Measurements from ENCODE around the gene CENPO. TPM values are rescaled to one million over a fixed set of nuclear protein-coding genes. Genes with fewer than 3 reads are reported as not detected.
"Not testable (repeated sequence)": the region's sequence is repeated elsewhere in the genome, so short reads cannot be mapped to it uniquely, and the experiment has no call there.

The CENPO gene
- polyA plus RNA-seq, 3 donors = 0.99 to 3.1 (median 2.5) TPM

DNA sequence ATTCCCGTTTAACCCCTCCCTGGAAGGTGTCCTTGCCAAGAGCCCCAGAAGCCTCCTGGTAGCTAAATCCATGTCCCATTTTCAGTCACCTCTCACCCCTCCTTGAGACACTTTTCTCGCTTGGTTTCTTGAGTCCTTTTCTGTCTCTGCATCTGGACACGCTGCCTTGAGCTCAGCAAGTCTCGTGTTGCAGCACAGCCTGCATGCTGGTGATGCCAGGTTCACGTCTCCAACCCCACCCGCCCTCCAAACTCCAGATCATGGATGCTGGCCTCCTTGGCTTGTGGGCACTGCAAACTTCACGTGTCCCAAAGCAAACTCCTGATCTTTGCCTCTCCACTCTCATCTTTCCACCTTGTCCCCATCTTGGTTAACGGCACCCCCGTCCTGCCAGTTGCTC is 39.3 kb downstream of the CENPO start:
- H3K27ac ChIP-seq (ENCODE audit: low read depth, low read length) = no peak overlapping the region
- WGBS, 3 donors = 82 to 87% (median 82%) methylated on average over 9 of the region's 9 CpGs

DNA sequence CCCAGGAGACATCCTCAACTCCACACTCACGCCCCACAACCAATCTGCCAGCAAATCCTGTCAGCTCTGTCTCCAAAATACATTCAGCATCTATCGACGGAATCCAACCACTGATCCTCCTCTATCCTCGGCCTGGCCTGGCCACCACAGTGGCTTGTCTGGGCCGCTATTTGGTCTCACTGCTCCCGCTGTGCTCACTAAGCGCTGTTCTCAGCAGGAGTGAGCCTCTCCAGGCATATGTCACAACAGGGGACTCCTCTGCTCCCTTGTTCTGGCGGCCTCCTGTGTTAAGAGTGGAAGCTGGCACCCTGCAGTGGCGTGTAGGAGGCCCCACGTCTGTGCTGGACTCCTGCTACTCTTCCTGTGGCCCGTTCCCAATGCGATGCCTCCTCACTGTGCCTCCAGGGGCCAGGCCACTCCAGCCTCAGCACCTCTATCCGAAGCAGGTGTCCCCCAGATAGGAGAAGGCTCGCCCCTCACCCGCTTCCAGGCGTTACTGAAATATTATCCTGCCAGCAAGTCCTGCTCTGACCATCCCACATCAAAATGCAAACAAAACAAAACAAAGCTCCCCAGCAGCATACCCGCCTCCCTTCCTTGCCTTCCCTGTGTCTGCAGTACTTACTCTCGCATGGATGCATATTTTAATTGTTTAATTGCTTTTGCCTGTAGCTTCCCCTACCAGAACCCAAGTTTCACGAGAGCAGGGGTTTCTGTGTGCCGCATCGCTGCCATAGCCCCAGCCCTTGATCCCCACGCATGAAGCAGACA is 39.9 kb downstream of the CENPO start:
- WGBS, 3 donors = 91 to 93% (median 92%) methylated on average over 22 of the region's 22 CpGs
- H3K27ac ChIP-seq (ENCODE audit: low read depth, low read length) = no peak overlapping the region

DNA sequence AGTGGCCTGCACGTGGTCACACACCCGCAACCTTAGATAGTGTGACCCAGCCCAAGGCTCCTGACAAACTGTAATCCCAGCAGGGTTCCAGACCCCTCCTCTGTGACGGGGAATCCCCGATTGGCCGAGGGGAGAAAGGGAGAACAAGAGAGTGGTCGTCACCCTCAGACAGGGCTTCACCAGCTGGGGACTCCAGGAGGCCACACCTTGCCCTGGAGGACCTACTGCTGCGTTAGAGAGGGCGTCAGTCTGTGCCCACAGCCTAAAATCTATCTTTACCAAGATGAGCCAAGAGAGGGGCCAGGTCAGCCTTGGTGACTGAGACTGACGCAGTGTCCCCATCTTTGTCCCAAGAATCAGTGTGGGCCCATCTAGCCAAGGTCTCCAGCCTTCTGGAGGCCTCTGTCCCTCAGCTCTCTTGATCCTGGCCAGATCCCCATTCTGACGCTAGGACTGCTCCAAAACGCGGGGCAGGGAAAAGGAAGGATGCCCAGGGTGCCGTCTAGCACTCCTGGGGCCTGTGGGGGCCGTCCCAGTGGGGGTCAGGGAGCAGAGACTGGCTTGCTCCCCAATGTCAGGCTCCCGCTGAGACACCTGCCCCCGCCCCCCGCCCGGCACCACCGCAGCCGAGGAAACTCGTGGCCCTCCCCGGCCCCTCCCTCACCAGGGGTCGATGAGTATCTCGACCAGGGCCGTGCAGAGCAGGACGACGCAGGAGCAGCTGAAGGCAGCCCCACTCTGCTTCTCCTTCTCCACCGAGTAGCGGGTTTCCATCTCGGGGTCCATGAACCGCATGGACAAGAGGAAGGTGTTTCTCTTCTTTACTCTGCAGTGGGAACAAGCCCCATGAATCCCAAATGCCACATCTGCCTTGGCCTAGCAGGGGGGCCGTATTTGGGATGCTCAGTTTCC is 40.9 kb downstream of the CENPO start:
- WGBS, 3 donors = 89 to 93% (median 91%) methylated on average over 31 to 32 of the region's 32 CpGs
- H3K27ac ChIP-seq (ENCODE audit: low read depth, low read length) = no peak overlapping the region

DNA sequence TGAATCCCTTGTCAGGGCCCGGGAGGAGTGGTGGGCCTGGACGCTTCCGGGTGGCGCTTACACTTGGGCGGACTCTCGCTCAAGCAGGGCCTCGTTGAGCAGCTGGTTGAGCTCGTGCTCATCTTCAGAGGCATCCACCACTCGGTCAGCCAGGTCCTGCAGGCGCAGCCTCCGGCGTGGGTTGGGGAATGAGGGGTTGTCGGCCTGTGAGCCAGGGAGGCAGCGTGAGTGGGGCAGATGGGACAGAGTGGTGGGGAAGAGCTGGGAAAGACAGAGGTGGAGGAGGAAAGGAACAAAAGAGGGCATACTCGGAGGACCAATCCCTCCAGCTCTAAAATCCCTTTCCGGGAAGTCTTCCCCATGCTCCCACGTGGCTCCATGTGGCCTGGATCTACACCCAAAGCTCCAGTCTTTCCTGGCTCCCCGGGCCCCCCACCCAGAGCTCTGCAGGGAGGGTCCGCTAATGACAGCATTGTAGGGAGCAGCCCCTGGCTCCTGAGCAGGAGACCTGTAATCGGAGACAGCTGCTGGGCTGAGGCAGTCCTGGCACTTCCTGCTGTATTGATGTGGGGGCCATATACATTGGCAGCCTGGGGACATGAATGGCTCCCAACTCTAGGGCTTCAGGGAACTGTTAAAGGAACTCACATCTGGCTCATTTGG is 41.6 kb downstream of the CENPO start:
- no peak overlapping the region for H3K27ac ChIP-seq (ENCODE audit: low read depth, low read length)
- WGBS, 3 donors = 92 to 95% (median 93%) methylated on average over 19 to 20 of the region's 20 CpGs

DNA sequence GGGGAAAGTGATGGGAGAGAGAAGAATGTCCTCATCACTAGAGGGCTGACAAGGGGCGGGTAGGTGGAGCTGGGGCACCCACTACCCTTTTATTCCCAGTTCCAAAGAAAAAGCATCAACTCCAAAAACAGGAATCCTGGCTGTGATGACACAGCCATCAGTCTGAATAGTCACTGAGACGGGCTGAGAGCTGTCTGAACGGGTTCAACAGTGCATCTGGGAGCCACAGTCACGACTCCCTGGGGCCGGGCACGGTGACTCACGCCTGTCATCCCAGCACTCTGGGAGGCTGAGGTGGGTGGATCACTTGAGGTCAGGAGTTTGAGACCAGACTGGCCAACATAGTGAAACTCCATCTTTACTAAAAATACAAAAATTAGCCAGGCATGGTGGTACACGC is 42.2 kb downstream of the CENPO start:
- WGBS, 3 donors = 87 to 94% (median 90%) methylated on average over 8 of the region's 8 CpGs

DNA sequence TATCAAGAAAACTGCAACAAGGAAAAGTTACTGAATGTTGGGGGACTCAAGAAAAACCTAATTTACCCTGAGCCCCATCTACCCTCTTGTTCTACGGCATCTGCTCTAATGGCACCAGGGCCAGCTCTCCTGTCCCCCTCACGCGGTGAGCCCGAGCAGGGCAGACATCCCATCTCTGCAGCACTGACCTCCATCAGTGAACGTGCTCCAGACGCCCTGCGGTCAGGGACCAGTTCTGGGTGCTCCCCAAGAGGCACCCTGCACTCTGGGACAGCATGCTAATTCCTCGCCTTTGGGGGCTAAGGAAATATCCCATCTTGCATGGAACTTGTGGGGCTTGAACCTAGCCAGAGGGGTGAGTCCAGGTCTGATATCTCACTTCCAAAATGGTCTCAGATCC is 43.0 kb downstream of the CENPO start:
- WGBS, 3 donors = 88 to 97% (median 97%) methylated on average over 8 of the region's 8 CpGs
- H3K27ac ChIP-seq (ENCODE audit: low read depth, low read length) = no peak overlapping the region

More for the DNA sequence above, 42.2 kb downstream of the CENPO start:
- H3K27ac ChIP-seq (ENCODE audit: low read depth, low read length) = not testable (repeated sequence)

DNA sequence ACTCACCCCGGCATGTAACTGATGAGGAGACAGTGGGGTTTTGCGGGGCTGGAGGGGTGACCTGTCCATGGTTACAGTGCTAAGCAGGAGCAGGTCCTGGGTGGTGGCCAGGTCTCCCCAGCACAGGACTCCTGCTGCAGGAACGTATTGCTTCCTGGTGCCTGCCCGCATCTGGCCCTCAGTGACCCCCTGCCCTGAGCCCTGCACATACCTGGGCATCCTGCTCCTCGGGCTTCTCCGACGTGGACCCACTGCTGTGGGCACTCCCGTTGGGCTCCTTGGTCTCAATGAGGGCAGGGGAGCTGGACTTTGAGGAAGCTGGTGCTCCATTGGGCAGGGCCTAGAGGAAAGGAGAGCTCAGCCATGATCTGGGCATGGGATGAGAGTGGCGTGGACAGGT is 43.5 kb downstream of the CENPO start:
- H3K27ac ChIP-seq (ENCODE audit: low read depth, low read length) = no peak overlapping the region
- WGBS, 3 donors = 94 to 97% (median 96%) methylated on average over 9 of the region's 9 CpGs

DNA sequence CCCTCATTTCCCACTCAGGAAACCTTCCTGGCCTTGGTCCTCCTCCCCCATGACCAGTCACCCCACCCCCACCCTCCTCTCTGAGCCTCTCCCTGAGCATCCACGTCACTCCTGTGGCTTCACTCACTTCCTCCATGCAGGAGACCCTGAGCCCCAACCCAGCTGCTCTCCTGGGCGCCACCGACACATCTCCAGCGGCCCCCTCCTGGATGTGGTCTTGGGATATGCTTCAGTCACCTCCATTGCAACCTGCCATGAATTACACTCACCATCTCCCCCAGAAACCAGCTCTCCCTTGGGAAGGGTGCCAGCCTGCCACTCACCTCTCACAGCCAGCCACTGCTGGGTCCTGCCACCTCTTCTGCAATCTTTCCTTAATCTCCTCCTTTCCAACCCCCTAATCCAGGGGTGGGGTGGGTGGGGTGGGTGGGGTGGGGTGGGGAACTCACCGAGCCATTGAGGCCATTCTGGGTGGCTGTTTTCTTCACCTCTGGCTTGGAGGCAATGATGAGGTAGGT is 44.8 kb downstream of the CENPO start:
- WGBS, 3 donors = 86 to 92% (median 89%) methylated on average over 5 of the region's 5 CpGs
- H3K27ac ChIP-seq (ENCODE audit: low read depth, low read length) = no peak overlapping the region

DNA sequence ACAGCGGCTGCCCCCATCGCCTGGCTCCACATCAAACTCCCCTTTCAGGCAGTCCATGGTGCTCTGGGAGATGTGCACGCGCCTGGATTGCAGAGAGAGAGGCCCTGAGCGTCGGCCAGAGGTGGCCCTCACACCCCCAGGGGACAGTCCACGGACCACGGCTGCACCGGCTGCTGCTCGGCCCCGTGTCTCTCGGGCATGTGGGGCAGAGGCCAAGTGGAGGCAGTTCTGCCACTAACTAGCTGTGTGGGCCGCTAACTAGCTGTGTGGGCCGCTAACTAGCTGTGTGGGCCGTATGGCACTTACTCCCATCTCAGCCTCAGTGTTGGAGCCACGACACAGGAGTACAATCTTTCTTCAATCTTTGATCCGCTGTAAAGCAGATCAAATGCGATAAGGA is 45.3 kb downstream of the CENPO start:
- 90 to 91% (median 90%) methylated on average over 18 of the region's 18 CpGs for WGBS, 3 donors
- H3K27ac ChIP-seq (ENCODE audit: low read depth, low read length) = no peak overlapping the region

DNA sequence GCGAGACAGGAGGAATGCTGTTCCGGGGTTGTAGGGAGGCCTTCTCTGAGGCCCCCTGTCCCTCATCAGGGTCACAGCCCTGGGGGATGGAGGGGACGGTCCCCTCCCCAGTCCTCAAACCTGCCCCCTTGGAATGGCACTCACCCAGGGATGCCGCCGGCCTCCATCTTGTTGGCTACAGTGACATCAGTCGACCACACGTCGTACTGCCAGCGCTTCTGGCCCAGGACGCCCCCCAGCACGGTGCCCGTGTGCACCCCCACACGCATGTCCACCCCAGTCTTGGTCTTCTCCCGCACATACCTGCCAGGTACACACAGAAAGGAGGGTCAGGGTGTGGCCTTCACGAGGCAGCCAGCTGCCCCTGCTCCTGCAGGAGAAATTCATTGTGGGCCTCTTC is 46.5 kb downstream of the CENPO start:
- no peak overlapping the region for H3K27ac ChIP-seq (ENCODE audit: low read depth, low read length)
- WGBS, 3 donors = 93% methylated on average over 15 of the region's 15 CpGs

DNA sequence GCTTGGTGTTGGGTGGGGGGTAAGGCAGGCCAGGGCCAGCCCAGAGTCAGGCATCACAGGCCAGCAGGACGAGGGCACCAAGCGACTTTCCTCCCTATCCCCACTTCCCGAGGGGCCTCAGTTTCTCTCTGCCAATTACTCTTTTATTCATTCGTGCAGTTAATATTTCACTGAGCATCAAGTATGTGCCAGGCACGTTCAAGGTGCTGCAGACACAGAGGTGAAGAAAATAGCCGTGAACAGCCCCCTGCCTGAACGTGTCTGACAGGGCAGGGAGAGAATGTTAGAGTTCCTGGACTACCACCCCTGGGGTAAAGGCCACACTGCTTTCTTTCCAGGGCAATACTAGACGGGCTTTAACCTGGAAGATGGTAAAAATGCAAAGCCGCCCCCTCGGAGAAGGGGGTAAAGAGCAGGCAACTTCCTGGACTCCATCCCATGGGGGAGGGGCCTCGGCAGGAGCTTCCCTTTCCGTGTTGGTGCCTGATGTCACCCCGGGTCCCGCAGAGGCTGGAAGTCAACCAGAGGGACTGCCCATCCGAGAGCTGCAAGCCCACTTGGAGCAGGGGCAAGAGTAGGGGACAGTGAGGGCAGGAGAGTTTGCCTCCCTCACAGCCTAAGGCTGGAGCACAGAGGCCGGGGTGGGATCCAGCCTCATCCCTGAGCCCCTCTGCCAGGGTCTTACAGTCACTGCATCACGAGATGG is 47.1 kb downstream of the CENPO start:
- H3K27ac ChIP-seq (ENCODE audit: low read depth, low read length) = no peak overlapping the region
- 71 to 73% (median 73%) methylated on average over 17 of the region's 17 CpGs for WGBS, 3 donors

DNA sequence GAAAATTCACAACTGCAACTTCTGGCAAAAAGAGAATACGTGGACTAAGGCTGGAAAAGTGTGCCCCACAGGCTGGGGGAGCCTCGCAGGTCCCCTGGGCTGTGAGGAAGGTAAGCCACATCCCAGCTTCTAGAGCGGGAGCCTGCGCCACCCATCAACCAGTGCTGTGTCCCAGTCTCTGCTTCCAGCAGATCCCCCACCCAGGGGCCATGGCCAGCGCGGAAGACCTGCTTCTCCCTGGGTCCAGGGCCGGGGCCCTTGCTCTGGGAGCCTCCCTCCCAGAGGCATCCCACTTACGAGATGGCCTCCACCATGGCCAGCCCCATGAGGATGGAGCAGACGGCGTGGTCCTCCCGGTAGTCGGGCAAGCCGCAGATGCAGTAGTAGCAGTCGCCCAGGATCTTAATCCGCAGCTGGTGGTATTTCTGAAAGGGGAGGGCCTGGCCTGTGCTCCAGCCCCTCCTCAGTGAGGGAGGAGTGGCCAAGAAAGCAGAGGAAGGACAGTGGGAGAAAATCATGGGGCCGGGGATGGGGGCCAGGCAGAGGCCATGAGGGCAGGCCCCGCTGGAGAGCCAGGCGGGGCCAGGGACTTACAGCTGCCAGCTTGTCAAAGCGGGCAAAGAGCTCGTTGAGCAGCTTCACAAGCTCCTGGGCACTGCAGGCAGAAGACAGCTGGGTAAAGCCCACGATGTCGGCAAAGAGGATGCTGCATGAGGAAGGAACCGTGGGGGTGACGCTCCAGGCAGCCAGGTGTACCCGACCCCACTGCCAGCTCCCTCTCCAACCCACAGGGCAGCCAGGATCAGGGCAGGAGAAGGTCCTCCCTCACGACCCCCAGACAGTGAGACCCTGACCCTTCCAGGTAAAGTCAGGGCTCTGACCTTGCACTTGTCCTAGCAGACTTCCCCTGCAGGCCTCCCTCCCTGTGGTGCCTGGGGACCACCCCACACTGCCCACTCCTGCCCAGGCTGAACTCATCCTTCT is 48.0 kb downstream of the CENPO start:
- H3K27ac ChIP-seq (ENCODE audit: low read depth, low read length) = no peak overlapping the region
- 87% methylated on average over 25 to 26 of the region's 26 CpGs for WGBS, 3 donors

DNA sequence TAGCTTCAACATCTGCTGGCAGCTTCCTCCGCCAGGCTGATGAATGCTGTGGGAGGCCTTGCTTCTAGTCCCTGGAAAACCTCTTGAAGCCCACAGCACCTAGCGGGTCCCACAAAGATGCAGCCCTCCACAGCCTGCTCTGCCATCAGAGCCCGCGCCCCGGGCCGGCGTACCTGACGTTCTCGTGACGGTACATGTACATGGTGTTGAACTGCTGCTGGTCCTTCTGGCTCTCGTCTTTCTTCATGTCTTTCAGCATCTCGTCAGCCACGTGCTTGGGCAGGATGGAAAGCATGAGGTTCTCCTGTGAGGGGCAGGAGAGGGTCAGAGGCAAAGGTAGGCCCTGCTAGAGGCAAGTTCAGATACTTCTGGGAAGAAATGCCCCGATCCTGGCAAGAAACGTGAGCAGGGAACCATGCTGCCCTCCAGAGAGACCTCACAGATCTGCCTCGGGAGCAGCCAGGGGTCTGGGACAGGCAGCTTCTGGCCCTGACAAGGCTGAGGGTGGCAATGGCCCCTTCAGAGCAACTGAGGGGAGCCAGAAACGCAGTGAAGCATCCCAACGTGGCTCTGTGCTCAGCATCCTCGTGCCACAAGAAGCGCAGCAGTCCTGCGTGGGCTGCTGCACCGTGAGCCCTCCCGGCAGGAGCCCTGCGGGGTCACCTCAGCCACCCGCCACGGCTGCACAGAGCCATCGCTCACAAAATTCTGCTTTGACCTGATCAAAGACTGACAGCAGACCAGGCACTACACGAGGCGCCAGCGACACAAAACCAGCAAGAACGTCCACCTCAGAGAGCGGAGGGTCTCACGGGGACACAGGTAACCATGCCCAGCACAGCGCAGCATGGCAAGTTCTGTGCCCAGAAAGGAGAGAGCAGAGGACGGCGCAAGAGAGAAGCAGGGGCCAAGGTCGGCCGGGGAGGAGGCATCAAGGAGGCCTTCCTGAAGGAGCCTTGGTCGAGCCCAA is 49.1 kb downstream of the CENPO start:
- H3K27ac ChIP-seq (ENCODE audit: low read depth, low read length) = no peak overlapping the region
- 94 to 95% (median 95%) methylated on average over 39 of the region's 39 CpGs for WGBS, 3 donors

DNA sequence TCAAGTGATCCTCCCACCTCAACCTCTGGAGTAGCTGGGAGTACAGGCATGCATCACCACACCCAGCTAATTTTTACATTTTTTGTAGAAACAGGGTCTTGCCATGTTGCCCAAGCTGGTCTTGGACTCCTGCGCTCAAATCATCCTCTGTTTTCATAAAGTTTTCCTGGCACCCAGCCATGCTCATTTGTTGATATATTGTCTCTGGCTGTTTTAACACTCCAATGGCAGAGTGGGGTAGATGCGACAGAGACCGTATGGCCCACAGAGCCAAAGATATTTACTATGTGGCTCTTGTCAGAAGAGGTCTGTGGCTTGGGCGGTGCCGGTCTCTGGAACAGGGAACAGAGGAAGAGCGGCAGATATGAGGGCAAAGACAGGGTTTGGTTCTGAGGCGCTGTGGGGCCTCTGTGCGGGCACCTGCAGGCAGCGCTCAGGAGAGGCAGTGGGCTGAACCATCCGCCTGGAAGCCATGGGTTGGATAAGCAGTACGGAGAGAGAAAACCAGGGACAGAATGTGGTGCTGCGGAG is 50.2 kb downstream of the CENPO start:
- no peak overlapping the region for H3K27ac ChIP-seq (ENCODE audit: low read depth, low read length)
- 93 to 96% (median 94%) methylated on average over 12 of the region's 12 CpGs for WGBS, 3 donors

DNA sequence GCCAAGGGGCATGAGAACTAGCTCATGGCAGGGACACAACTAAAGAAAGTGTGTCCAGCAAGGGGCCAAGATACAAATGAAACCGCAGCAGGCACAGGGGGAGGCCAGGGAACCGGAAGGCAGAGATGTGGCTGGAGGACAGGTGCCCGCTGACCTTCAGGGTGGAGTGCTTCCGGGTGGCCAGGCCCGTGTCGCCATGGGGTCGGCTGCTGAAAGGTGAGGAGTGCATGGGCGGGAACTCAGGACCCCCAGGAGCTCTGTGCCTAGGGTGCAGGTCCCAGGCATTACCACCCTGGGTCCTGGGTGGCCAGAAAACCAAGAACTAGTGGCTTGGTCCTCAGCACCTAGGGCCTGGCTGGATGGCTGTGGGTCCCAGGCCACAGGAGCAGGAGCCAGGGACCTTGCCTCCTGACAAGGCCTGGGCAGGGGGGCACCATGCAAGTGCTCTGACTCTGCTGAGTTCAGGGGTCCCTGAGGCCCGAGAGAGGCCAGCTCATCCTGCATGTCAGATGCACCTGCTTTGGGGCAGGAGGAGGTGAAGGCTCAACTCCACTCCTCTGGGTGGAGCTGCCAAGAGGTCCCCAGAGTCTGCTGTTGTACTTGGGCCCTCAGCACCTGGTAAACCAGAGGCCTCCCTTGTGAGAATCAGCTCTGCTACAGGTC is 50.9 kb downstream of the CENPO start:
- H3K27ac ChIP-seq (ENCODE audit: low read depth, low read length) = no peak overlapping the region
- WGBS, 3 donors = 91 to 97% (median 97%) methylated on average over 9 of the region's 9 CpGs

Measured in adipose tissue (tissue), 3 donors.